B cell (primary cell): Measurements from ENCODE around the gene GMFB.

ENCODE experiments used
- CTCF ChIP-seq: fragments of 200-600 bp; IDR thresholded peaks from one replicate; pipeline ENCODE4 v1.8.0; 2022; ENCODE audit warnings: antibody characterized with exemption, mild to moderate bottlenecking
- EZH2 ChIP-seq: IDR thresholded peaks from 2 replicates; pipeline ENCODE4 v1.6.1; 2012; ENCODE audit warnings: borderline replicate concordance, low read depth, mild to moderate bottlenecking, moderate library complexity, low read length; ENCODE audit not compliant: insufficient read depth, poor library complexity, severe bottlenecking

DNA sequence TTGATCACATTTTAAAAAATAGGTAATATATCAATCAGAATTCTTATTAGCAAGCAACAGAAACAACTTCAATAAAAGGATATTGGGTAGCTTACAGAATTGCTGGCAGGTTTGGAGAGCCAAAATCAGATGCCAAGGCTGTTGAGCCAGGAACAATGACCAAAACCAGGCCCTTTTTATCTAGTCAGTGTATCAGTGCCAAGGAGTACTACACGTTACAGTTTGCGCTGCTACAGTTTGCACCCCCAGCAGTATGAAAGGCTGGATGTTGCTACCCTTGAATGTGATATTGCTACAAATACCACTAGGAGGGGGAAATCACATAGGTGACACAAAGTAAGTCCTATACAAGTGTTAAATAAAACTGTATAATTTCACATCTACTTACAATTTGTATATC, 40.2 kb upstream of the GMFB start:
- no peak for TF ChIP-seq EZH2
- no peak for TF ChIP-seq CTCF
